A172 (cell line): ENCODE data around the gene ADGRG3. TPM values are rescaled to one million over a fixed set of nuclear protein-coding genes. Genes with fewer than 3 reads are reported as not detected.
"Not testable (repeated sequence)": the region's sequence is repeated elsewhere in the genome, so short reads cannot be mapped to it uniquely, and the experiment has no call there.

Source experiments
- DNase-seq: peaks from one replicate; pipeline ENCODE4 v3.0.0-alpha.2; 2015; ENCODE audit warnings: low spot score
- total RNA-seq: library from RNA; depleted of rRNA; stranded (reverse); fragments of >200 nt; shearing (Covaris generic); gene quantifications from 2 replicates; pipeline ENCODE4 v1.2.3, GENCODE V29; 2014

The ADGRG3 gene
- total RNA-seq, 1 experiment from 2014 or later: not detected

DNA sequence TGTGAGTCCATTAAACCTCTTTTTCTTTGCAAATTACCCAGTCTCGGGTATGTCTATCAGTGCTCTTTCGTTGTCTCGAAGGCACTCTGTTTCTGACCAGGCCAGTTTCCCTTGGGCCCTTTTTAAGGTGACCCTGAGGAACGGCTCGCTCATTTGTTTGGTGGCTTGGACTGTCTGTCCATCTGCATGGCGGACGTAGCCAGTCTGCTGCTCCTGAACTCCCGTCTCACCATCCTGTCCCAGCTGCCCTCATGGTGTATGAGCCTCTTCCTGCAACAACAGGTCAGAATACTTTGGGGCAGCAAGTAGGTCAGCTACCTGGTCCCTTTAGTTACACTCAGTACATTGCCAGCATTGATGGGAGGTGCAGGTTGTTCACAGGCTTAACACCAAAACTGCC, 45.5 kb downstream of the ADGRG3 start:
- no peak for DNase-seq

DNA sequence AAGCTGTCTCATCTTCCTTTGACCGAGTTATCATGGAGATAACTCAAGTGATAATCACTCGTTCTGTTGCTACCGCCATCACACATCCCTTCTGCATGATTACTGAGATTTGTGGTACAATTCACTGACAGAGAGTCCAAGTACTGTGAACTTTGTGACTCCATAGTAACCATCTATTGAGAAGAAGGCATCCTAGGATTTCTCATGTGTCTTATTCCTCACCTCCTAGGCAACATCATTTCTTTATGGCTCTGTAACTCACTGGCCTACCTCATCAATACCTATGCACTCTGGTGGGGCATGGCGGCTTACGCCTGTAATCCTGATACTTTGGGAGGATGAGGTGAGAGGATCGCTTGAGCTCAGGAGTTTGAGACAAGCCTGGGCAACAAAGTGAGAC, 45.9 kb downstream of the ADGRG3 start:
- no peak for DNase-seq

DNA sequence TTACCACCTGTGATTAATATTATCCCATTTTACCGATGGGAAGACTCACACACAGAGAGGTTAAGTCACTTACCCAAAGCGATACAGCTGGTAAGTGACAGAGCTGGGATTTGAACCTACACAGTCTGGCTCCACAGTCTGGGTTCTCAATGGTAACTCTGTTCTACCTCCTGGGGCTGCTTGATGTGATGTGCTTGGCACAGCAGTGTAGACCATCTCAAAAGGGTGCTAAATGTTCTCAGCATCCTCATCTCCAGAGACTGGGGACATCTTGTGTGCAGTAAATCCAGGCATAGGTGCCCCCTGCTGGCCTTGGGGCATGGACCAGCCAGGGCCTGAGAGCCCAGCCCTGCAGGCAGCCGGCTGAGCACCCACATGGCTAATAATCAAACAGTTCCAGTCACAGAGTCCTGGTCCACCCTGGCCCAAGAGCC, 52.1 kb downstream of the ADGRG3 start:
- peak; percentile 35 for DNase-seq

DNA sequence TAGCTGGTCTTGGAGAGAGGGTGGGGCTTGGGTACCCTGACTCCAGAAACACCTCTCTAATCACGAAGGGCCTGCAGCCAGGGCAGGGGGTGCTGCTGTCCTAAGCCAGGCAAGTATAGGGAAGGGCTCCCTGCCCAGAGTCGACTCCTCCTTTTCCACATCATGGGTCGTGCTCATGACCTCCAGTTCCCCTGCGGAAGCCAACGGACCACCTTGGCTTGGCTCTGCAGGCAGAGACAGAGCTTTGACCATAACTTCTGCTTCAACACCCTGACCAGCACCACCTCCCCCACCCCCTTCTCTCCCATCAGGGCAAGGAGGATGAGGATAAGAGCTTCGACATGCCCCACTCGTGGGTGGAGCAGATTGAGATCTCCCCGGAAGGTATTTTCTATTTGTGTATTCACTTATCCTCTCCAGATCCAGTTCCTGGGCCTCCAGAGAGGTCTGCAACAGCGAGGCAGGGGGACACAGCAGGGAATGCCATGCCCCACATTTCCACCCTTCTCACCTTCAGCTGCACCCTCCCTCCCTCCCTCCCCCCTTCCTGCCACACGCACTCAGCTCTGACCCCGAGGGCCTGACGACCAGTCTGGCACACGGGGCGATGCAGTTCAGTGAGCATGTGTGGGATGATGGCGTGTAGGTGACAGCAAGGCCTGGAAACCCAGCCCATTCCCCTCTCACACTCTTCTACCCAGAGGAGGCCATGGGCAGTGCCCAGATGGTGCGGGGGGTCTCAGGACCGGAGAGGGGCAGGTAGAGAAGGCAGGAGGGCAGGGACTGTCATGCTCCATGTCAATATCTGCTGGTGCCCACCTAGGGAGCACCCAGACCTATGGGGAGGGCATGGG, 53.5 kb downstream of the ADGRG3 start:
- no peak for DNase-seq

DNA sequence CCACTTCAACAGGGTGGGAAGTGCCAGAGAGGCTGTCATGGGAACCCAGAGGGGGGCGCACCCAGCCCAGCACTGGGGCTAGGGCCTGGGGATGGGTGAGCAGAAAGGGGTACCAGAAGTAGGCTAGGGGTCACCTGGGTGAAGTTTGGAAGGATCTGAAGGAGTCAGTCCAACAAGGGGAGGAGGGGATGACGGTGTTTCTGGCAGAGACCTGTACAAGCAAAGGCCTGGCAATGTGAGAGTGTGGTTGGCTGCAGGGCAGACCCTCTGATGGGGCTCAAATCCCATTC, 54.0 kb downstream of the ADGRG3 start:
- DNase-seq: no peak

DNA sequence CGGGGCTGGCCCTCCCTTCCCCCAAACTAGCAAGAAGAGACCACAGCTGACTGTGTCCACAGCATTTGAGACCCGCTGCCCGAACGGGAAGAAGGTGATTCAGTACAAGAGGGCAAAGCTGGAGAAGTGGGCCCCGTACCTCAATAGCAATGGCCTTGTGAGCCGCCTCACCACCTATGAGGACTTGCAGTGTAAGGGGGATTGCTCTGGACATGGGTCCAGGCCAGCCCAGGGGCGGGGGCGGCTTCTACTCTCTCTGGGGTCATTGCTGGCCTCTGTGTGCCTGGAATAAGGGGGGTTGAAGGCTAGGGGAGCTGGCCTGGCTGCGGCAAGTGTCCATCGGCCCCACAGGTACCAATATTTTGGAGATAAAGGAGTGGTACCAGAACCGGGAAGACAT, 54.5 kb downstream of the ADGRG3 start:
- DNase-seq: no peak

DNA sequence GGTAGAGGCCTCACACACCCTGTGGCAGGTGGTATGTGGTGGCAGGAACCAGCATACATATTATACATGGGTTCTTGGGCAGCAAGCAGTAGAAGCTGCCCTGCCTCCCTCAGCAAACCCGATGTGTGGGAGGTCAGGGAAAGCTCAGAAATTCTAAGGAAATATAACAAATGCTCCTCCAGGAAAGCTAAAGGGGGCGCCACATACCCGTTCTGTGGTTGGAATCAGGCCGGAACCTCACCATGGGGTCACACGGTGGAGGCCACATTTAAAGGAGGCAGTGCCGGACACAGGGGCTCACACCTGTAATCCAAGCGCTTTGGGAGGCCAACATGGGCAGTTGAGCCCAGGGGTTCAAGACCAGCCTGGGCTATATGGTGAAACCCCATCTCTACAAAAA, 55.1 kb downstream of the ADGRG3 start:
- DNase-seq: peak; percentile 13

DNA sequence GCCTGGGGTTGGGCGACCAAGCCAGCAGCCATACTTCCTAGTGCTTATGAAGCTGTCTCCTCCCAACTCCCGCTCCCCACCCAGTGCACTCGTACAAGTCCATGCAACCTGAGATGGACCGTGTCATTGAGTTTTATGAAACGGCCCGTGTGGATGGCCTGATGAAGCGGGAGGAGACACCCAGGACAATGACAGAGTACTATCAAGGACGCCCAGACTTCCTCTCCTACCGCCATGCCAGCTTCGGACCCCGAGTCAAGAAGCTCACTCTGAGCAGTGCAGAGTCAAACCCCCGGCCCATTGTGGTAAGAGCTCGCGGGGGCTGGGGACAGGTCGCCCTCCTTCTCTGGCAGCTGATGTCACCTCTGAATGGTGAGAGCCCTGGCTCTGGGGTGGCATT, 56.4 kb downstream of the ADGRG3 start:
- DNase-seq: no peak

DNA sequence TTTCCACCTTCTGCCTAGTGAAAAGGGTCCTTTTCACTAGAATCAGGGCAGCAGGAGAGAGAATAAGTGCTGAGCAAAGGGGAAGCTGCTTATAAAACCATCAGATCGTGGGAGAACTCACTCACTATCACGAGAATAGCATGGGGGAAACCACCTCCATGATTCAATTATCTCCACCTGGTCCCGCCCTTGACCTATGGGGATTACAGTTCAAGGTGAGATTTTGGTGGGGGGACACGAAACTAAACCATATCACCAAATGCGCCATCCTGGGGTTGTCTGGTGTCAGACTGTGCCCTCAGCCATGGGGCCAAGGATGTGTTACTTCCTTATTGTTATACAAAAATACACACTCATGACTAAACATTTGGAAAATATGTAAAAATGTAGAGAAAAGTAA, 57.0 kb downstream of the ADGRG3 start:
- DNase-seq: no peak

DNA sequence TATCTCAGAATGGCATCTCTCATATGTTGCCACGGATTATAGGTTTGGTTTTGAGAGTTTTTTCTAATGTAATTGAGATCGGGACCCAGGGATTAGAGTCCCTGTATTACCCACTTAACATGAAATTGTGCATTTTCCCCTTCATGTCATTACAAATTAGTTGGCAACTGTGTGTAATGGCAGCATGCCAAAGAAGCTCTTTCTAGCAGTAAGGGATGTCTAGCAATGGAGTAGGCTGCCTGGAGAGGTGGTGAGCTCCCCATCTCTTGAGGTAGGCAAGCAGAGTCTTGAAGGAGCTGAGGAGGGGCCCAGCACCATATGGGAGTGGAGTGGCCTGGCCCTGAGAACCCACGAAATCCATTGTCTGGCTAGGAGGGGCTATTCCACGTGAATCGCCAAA, 57.4 kb downstream of the ADGRG3 start:
- DNase-seq: no peak

DNA sequence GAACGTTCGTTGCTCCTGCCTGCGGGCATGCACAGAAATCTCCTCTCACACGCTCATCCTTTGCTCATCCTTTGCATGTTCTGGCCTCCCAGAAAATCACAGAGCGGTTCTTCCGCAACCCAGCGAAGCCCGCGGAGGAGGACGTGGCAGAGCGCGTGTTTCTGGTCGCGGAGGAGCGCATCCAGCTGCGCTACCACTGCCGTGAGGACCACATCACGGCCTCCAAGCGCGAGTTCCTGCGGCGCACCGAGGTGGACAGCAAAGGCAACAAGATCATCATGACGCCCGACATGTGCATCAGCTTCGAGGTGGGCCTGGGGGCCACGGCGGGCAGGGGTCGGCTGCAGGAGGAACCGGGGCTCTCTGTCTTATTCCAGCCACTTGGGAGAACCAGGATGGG, 57.9 kb downstream of the ADGRG3 start:
- DNase-seq: no peak

DNA sequence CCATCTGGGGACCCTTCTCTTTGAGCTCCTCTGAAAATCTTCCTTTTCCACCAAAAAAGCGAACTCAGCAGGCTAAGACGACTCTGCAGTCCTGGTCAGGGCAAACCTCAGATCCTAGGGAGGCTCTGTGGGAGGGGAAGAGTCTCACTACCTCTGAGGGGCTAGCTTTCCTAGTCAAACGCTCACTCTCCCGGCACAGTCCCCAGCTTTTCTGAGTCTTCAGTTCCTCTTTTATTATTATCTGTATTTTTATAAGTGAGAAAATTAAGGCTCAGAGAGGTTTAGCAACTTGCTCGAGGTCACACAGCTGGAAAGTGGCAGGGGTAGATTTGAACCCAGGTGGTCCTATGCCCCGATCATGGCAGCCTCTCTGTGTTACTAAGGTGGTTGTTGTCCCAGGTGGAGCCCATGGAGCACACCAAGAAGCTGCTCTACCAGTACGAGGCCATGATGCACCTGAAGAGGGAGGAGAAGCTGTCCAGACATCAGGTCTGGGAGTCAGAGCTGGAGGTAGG, 58.4 kb downstream of the ADGRG3 start:
- DNase-seq: no peak

DNA sequence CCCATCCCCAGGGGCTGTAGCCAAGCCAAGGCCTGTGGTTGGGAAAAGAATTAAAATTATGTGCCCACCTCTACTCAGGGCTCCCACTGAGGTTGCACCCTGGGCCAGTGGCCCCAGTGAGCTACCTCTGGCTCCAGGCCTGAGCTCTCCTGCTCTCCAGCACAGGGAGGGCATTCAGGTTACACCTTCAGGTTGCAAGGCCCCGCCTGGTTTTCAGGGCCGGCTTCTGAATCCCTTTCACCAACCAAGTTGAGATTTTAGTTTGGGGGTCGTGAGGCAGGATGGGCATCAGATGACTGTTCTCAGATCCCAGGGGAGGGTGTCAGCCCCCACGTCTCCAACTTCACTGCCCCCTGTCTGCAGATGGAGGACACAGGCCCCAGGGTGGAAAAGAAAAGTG, 59.5 kb downstream of the ADGRG3 start:
- DNase-seq: no peak

DNA sequence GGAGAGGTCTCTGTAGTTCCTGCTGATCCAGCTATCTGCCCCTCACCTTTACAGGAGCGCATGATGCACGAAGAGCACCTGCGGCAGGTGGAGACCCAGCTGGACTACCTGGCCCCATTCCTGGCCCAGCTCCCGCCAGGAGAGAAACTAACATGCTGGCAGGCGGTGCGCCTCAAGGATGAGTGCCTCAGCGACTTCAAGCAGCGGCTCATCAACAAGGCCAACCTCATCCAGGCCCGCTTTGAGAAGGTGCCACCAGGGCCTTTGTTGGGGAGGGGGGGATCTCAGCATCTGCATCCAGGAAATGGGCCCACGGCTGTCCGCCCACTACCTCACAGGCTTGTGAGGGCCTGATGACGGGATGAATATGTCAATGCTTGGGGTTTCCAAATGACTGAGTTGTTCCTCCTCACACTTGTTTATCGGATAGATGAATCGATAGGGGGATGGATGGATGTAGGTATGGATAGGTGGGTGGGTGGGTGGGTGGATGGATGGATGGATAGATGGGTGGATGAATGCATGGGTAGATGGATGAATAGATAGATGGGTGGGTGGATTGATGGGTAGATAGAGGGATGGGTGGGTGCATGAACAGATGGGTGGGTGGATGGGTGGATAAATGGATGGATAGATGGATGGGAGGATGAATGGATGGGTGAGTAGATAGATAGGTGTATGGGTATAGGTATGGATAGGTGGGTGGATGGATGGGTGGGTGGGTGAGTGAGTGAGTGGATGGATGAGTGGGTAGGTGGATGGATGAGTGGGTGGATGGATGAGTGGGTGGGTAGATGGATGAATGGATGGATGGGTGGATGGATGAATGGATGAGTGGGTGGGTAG, 60.5 kb downstream of the ADGRG3 start:
- no peak for DNase-seq

DNA sequence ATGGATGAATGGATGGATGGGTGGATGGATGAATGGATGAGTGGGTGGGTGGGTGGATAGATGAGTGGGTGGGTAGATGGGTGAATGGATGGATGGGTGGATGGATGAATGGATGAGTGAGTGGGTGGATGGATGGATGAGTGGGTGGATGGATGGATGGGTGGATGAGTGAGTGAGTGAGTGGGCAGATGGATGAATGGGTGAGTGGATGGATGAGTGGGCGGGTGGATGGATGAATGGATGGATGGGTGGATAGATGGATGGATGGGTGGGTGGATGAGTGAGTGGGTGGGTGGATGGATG, 61.0 kb downstream of the ADGRG3 start:
- DNase-seq: no peak

DNA sequence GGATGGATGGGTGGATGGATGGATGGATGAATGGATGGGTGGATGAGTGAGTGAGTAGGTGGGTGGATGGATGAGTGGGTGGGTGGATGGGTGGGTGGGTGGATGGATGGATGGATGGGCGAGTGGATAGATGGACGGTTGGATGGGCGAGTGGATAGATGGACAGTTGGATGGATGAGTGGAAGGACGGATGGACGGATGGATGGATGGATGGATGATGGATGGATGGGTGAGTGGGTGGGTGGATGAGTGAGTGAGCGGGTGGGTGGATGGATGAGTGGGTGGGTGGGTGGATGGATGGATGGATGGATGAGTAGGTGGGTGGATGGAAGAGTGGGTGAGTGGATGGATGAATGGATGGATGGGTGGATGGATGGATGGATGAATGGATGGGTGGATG, 61.7 kb downstream of the ADGRG3 start:
- DNase-seq: not testable (repeated sequence)

DNA sequence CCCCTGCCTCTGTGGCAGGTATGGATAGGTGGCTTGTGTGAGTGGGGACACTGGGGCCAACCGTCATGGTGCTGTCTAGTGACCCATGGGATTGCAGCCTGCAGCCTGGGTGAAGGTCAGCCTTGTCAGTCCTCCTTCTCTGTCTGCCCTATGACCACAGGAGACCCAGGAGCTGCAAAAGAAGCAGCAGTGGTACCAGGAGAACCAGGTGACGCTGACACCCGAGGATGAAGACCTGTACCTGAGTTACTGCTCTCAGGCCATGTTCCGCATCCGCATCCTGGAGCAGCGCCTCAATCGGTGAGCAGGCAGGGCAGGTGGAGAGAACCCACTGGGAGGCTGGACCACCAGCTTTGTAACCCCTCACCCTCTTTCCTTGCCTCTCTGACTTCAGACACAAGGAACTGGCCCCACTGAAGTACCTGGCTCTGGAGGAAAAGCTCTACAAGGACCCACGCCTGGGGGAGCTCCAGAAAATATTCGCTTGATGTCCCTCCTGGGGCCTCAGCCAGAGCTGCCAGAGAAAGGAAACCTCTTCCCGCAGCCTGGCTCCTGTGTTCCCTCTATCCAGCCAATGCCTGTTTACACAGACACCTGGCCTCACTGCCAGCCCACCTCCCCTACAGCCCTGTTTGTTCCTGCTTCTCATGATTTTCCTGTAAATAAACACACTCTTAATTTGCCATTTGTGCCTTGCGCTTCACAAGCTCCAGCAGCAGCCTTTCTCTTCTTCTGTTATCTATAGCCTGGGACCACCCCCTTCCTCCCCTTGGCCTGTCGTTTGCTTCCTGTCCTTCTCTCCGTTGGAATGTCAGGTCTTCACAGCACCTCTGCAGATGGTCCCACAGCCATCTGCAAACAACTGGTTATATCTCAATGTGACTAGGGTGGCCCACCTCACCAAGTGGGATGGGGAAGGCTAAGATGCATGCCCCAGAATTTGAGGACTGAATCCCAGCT, 62.9 kb downstream of the ADGRG3 start:
- no peak for DNase-seq

DNA sequence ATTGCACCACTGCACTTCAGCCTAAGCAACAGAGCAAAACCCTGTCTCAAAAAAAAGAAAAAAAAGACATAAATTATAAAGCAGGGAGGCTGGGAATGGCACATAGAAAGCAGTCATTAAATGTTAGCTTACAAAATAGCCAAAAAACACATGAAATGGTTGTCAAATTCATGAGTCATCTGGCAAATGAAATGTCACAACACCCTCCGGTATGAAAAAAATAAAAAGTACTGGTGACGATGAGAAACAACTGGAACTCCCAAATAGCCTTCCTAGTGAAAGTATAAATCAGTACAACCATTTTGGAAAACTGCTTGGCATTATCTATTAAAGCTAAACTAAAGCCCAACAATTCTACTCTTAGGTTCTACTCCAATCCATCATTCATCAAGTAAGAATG, 63.9 kb downstream of the ADGRG3 start:
- no peak for DNase-seq

DNA sequence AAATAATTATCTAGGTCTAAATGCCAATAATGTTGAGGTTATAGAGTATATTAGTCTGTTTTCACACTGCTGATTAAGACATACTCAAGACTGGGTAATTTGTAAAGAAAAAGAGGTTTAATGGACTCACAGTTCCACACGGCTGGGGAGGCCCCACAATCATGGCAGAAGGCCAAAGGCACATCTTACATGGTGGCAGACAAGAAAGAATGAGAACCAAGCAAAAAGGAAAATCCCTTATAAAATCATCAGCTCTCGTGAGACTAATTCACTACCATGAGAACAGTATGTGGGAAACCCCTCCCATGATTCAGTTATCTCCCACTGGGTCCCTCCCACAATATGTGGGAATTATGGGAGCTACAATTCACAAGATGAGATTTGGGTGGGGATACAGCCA, 64.6 kb downstream of the ADGRG3 start:
- DNase-seq: no peak

DNA sequence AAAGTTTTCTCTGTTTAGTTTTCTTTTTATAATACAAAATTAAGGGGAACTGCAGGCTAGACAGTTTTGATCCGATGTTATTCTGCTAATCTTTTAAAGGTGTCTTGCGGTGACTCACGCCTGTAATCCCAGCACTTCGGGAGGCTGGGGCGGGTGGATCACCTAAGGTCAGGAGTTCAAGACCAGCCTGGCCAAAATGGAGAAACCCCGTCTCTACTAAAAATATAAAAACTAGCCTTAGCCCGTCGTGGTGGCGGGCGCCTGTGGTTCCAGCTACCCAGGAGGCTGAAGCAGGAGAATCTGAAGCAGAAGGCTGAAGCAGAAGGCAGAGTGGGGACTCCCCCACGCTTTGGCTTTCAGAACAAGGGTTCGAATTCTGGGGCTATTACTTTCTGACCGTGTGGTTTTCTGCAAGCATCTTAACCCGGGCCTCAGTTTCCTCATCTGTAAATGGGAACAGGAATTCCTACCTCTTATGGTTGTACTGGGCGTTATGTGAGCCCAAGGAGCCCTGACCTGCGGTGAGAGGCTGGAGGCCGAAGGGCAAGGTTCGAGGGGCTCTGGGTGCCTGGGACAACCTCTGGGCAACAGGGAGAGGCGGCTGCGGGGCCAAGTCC, 66.3 kb downstream of the ADGRG3 start:
- no peak for DNase-seq

DNA sequence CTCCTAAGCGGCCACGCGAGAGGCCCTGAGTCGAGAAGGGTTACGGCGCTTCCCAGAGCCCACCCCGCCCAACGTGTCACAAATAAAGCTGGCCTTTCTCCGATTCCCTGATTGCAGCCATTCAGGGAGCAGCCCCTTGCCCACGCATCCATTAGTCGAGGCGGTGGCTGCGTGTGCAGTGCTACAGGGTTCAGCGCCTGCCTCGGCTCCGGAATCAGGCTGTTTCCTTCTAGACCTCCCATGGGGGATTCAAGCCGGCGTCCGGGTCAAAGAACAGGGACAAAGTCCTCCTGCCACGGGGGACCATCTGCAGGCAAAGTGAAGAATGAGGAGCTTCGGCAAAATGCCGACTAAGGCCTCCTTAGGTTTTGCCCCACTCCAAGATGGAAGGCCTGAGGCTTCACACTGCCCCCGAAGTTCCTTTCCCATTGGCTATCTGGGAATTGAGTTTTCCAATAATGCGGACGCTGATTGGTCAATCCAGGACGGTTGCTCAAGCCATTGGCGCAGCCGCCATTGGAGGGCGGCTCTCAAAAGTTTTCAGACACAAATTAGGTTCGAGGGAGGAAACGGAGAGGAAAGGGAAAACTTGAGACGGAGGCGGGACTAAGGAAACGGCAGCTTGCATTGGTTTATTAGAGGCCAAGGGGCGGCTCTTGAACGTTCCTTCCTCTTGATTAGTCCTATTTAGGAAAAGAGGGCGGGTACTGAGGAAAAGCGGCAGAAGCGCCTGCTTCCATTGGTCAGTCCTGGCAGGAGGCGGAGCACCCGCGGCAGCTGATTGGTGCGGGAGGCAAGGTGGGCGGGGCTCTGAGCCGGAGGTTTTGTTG, 67.0 kb downstream of the ADGRG3 start:
- peak; percentile 99 for DNase-seq
